SK-N-SH (cell line): Measurements from ENCODE around the gene RNASE8. TPM values are rescaled to one million over a fixed set of nuclear protein-coding genes. Genes with fewer than 3 reads are reported as not detected.

Experiments
- CTCF ChIA-PET: fragments of 300-600, 350-600 bp; formaldehyde crosslinking; extraction: SDS; loops from one replicate; lab custom pipeline; 2021; lab: Yijun Ruan, JAX
- POLR2A ChIA-PET: fragments of 350-600 bp; sonication (Branson Sonifier 250); formaldehyde crosslinking; extraction: SDS; loops from one replicate; lab custom pipeline; 2020; ENCODE audit warnings: antibody characterized with exemption, inconsistent platforms; lab: Yijun Ruan, JAX
- DNase-seq: peaks from one replicate; pipeline ENCODE4 v3.0.0; 2012
- H2AFZ ChIP-seq: fragments of 200-600 bp; sonication (generic); 2 replicates; pipeline ENCODE4 v1.8.1; 2016; ENCODE audit warnings: antibody characterized with exemption, mild to moderate bottlenecking, low read depth
- H3F3A ChIP-seq: fragments of 200-600 bp; sonication (generic); replicated peaks from 2 replicates; pipeline ENCODE3; 2016; ENCODE audit warnings: antibody characterized with exemption, mild to moderate bottlenecking; ENCODE audit not compliant: insufficient read depth
- H3K27ac ChIP-seq, 2 experiments: fragments of 200-500 bp in 1 of 2; fragments of 200-600 bp in 1 of 2; sonication (Bioruptor generic) in 1 of 2; sonication (generic), shearing (Covaris generic) in 1 of 2; 2 replicates each; pipeline versions ENCODE4 v1.5.1 to v1.6.1; 2014 to 2016; ENCODE audit warnings: low read depth in 2 of 2, inconsistent platforms in 1 of 2, low read length in 1 of 2, mild to moderate bottlenecking in 1 of 2, mixed read lengths in 1 of 2
- H3K27me3 ChIP-seq: fragments of 200-600 bp; sonication (generic), shearing (Covaris generic); 2 replicates; pipeline ENCODE4 v1.6.1; 2016; ENCODE audit warnings: mixed run types; ENCODE audit not compliant: insufficient read depth
- H3K36me3 ChIP-seq, 2 experiments: fragments of 200-500 bp in 1 of 2; fragments of 200-600 bp in 1 of 2; sonication (Bioruptor generic) in 1 of 2; sonication (generic) in 1 of 2; replicated peaks in 1 of 2; 2 replicates each; pipeline versions ENCODE3 to v1.5.1; 2014 to 2016; ENCODE audit warnings: low read length in 1 of 2, mild to moderate bottlenecking in 1 of 2; ENCODE audit not compliant: insufficient read depth in 2 of 2, control insufficient read depth in 1 of 2
- H3K4me1 ChIP-seq, 2 experiments: fragments of 200-500 bp in 1 of 2; fragments of 200-600 bp in 1 of 2; sonication (Bioruptor generic) in 1 of 2; sonication (generic), shearing (Covaris generic) in 1 of 2; 2 replicates each; pipeline versions ENCODE4 v1.5.1 to v1.6.1; 2014 to 2016; ENCODE audit warnings: low read depth in 1 of 2, low read length in 1 of 2, mixed run types in 1 of 2; ENCODE audit not compliant: insufficient read depth in 2 of 2, control insufficient read depth in 1 of 2
- H3K4me2 ChIP-seq: fragments of 200-600 bp; sonication (generic), shearing (Covaris generic); 2 replicates; pipeline ENCODE4 v1.6.1; 2017; ENCODE audit warnings: mixed run types
- H3K4me3 ChIP-seq, 2 experiments: fragments of 200-500 bp in 1 of 2; fragments of 200-600 bp in 1 of 2; sonication (Bioruptor generic) in 1 of 2; sonication (generic), shearing (Covaris generic) in 1 of 2; 2 replicates each; pipeline versions ENCODE4 v1.5.1 to v1.8.1; 2014 to 2016; ENCODE audit warnings: low read depth in 2 of 2, inconsistent platforms in 1 of 2, low read length in 1 of 2, mild to moderate bottlenecking in 1 of 2, mixed read lengths in 1 of 2, moderate library complexity in 1 of 2
- H3K79me2 ChIP-seq: fragments of 200-600 bp; sonication (generic); 2 replicates; pipeline ENCODE4 v1.8.1; 2017; ENCODE audit warnings: mild to moderate bottlenecking; ENCODE audit not compliant: insufficient read depth
- H3K9ac ChIP-seq: fragments of 200-600 bp; sonication (generic); 2 replicates; pipeline ENCODE4 v1.6.1; 2017; ENCODE audit warnings: mixed run types
- H3K9me2 ChIP-seq: fragments of 200-600 bp; sonication (generic); 2 replicates; pipeline ENCODE4 v1.6.1; 2017; ENCODE audit warnings: mixed run types
- H3K9me3 ChIP-seq: fragments of 200-600 bp; sonication (generic); 2 replicates; pipeline ENCODE4 v1.6.1; 2017; ENCODE audit warnings: mixed run types, mild to moderate bottlenecking, moderate library complexity
- H4K20me1 ChIP-seq: fragments of 200-600 bp; sonication (generic); 2 replicates; pipeline ENCODE4 v1.6.1; 2017; ENCODE audit warnings: mild to moderate bottlenecking, mixed run types; ENCODE audit not compliant: insufficient read depth
- CHD2 ChIP-seq: fragments of 150-350 bp; IDR thresholded peaks from 2 replicates; pipeline ENCODE4 v1.6.1; 2018; ENCODE audit warnings: low read length; ENCODE audit not compliant: partially characterized antibody
- ELF1 ChIP-seq: IDR thresholded peaks from 2 replicates; pipeline ENCODE4 v1.4.0; 2012
- EP300 ChIP-seq, 2 experiments: IDR thresholded peaks; 2 replicates each; pipeline versions ENCODE4 v1.4.0 to v1.6.1; 2012; ENCODE audit warnings: borderline replicate concordance in 1 of 2, low read depth in 1 of 2, low read length in 1 of 2
- EZH2phosphoT487 ChIP-seq: fragments of 200-600 bp; sonication (generic); IDR thresholded peaks from 2 replicates; pipeline ENCODE4 v1.6.1; 2017; ENCODE audit warnings: low read depth, mixed run types, mild to moderate bottlenecking, antibody characterized with exemption, moderate library complexity, borderline replicate concordance
- FOXM1 ChIP-seq: IDR thresholded peaks from 2 replicates; pipeline ENCODE4 v1.4.0; 2012; ENCODE audit warnings: low read depth, mild to moderate bottlenecking
- GABPA ChIP-seq: IDR thresholded peaks from 2 replicates; pipeline ENCODE4 v1.4.0; 2012; ENCODE audit warnings: low read depth, mild to moderate bottlenecking
- MEF2A ChIP-seq: IDR thresholded peaks from 2 replicates; pipeline ENCODE4 v1.4.0; 2012; ENCODE audit warnings: low read depth, borderline replicate concordance
- MXI1 ChIP-seq: IDR thresholded peaks from 2 replicates; pipeline ENCODE4 v1.6.1; 2012; ENCODE audit warnings: mild to moderate bottlenecking, low read depth, low read length, improper control_type of control experiment
- NRF1 ChIP-seq: IDR thresholded peaks from 2 replicates; pipeline ENCODE4 v1.6.1; 2012; ENCODE audit warnings: low read depth, mild to moderate bottlenecking, low read length
- POLR2AphosphoS5 ChIP-seq: IDR thresholded peaks from 2 replicates; pipeline ENCODE4 v1.6.1; 2012; ENCODE audit warnings: low read depth, low read length
- RFX5 ChIP-seq: IDR thresholded peaks from 2 replicates; pipeline ENCODE4 v1.6.1; 2012; ENCODE audit warnings: mild to moderate bottlenecking, improper control_type of control experiment, low read length
- RXRA ChIP-seq: IDR thresholded peaks from 2 replicates; pipeline ENCODE4 v1.4.0; 2012; ENCODE audit warnings: low read depth, mild to moderate bottlenecking, borderline replicate concordance
- SIN3A ChIP-seq: IDR thresholded peaks from 2 replicates; pipeline ENCODE4 v1.6.1; 2012; ENCODE audit warnings: low read depth, mild to moderate bottlenecking, low read length, moderate library complexity, borderline replicate concordance
- SMC3 ChIP-seq: IDR thresholded peaks from 2 replicates; pipeline ENCODE4 v1.6.1; 2012; ENCODE audit warnings: low read depth, low read length, improper control_type of control experiment
- TAF1 ChIP-seq: IDR thresholded peaks from 2 replicates; pipeline ENCODE4 v1.6.1; 2012; ENCODE audit warnings: low read depth, mild to moderate bottlenecking, low read length, moderate library complexity, borderline replicate concordance
- TCF12 ChIP-seq: IDR thresholded peaks from 2 replicates; pipeline ENCODE4 v1.4.0; 2012
- TEAD4 ChIP-seq: IDR thresholded peaks from 2 replicates; pipeline ENCODE4 v1.4.0; 2012; ENCODE audit warnings: mild to moderate bottlenecking, borderline replicate concordance; ENCODE audit not compliant: insufficient read depth
- YY1 ChIP-seq: IDR thresholded peaks from 2 replicates; pipeline ENCODE4 v1.4.0; 2012; ENCODE audit warnings: low read depth, mild to moderate bottlenecking
- WGBS: methylation state at CpG from one replicate; pipeline ENCODE4 v1.1.6; 2017; ENCODE audit warnings: low lambda C conversion rate; 5-methylcytosine and 5-hydroxymethylcytosine counted together
- polyA plus RNA-seq, 3 experiments: library from polyadenylated mRNA; depleted of rRNA; stranded (reverse); fragments of >200 nt; gene quantifications; 2 replicates each; pipeline ENCODE4 v1.2.3, GENCODE V29; 2012
- TF ChIP-seq, protein P1 (sequence below): fragments of 150-350 bp; IDR thresholded peaks from 2 replicates; pipeline ENCODE4 v1.6.1; 2017; ENCODE audit warnings: antibody characterized with exemption, low read length, low read depth, borderline replicate concordance
- TF ChIP-seq, protein P2 (sequence below): IDR thresholded peaks from 2 replicates; pipeline ENCODE4; 2012
- TF ChIP-seq, protein P3 (sequence below): IDR thresholded peaks from 2 replicates; pipeline ENCODE4 v1.6.1; 2012; ENCODE audit warnings: mild to moderate bottlenecking, low read depth, low read length, moderate library complexity
- TF ChIP-seq, protein P4 (sequence below): IDR thresholded peaks from 2 replicates; pipeline ENCODE4 v1.4.0; 2012; ENCODE audit warnings: low read depth, borderline replicate concordance
- TF ChIP-seq, protein P5 (sequence below): fragments of 150-350 bp; IDR thresholded peaks from 2 replicates; pipeline ENCODE4 v1.6.1; 2016; ENCODE audit warnings: mild to moderate bottlenecking, low read depth, low read length
- TF ChIP-seq, protein P6 (sequence below): IDR thresholded peaks from 2 replicates; pipeline ENCODE4 v1.4.0; 2012; ENCODE audit warnings: low read depth, borderline replicate concordance

RNASE8 gene
- polyA plus RNA-seq, 1 of the 3 experiments (the other 2 are of a cell fraction), result not detected

DNA sequence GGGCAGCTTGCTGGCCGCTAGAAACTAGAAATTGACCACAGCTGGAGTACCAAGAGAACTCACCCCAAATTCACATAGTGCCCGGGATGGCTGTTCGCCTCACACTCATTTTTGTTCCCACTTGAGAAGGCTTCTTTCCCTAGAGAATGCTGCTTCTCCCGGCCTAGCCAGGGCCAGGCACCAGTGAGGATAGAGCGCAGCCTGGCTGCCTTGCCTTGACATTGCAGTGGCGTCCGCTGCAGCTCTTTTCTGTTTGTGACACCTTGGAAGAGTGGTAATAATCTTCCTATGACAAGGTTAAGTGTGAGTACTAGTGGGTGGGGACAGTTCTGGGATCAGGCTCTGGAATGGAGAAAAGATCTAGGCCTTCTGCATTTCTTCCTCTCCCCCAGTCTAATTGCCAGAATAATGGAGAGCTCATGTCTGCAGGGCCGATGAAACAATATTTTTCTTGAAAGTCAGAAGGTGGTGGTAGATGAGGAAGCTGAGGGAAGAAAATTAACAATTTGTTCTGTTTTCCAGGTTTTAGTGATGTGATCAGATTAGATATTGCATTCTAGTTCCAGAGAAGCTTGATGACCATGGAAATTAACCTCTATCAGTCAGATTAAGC, 46.9 kb downstream of the RNASE8 start:
- peak overlapping the region; percentile 82 to 86 for H3K4me3 ChIP-seq
- peaks cover 14 to 33% of the 10 kb centered on the region in 2 experiments for H3K4me1 ChIP-seq
- ChIA-PET POLR2A (interaction anchor here (1.0 to 2.9 kb wide), 6 partner anchors 9 to 90 kb away, joined by 3 to 14 read pairs (median 6); partner anchors contain the start of gene ARHGEF40), CTCF (interaction anchor here (0.6 to 20.5 kb wide), 43 partner anchors 8 to 643 kb away, joined by 3 to 555 read pairs (median 5); partner anchors contain the start of genes ARHGEF40, METTL17, NDRG2 and PIP4P1)
- no peaks in the 10 kb centered on the region for H3K27me3 ChIP-seq
- peak; percentile 75 for DNase-seq
- H3K4me2 ChIP-seq, result peak overlapping the region; percentile 96
- 11% methylated on average over 8 of the region's 8 CpGs for WGBS
- H3F3A ChIP-seq, result peaks cover 14% of the 10 kb centered on the region
- no peaks in the 10 kb centered on the region for H3K9me3 ChIP-seq
- H3K79me2 ChIP-seq, result no peaks in the 10 kb centered on the region
- peak overlapping the region; percentile 96 for H3K9ac ChIP-seq
- H4K20me1 ChIP-seq, result no peaks in the 10 kb centered on the region
- no peaks in the 10 kb centered on the region for H3K9me2 ChIP-seq
- peak overlapping the region; percentile 90 to 99 for H3K27ac ChIP-seq
- peak overlapping the region; percentile 86 for H2AFZ ChIP-seq
- H3K36me3 ChIP-seq, result no peaks in the 10 kb centered on the region
- TF ChIP-seq TAF1 (no peak), FOXM1 (no peak), EZH2phosphoT487 (no peak), NRF1 (no peak), GABPA (no peak), YY1 (no peak), TCF12 (no peak), SIN3A (no peak), TEAD4 (no peak), ELF1 (no peak), RFX5 (no peak), RXRA (no peak), POLR2AphosphoS5 (no peak), EP300 (IDR thresholded peaks at IDR 0.05; ENCODE audit: borderline replicate concordance in 1 of 2, low read depth in 1 of 2, low read length in 1 of 2) (no peak), SMC3 (peak; percentile 90), CHD2 (no peak), MXI1 (peak; percentile 16; the same call in 1 of the 2 replicates), MEF2A (no peak)
- TF ChIP-seq, protein P1, sequence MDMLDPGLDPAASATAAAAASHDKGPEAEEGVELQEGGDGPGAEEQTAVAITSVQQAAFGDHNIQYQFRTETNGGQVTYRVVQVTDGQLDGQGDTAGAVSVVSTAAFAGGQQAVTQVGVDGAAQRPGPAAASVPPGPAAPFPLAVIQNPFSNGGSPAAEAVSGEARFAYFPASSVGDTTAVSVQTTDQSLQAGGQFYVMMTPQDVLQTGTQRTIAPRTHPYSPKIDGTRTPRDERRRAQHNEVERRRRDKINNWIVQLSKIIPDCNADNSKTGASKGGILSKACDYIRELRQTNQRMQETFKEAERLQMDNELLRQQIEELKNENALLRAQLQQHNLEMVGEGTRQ, result no peak
- TF ChIP-seq, protein P2, sequence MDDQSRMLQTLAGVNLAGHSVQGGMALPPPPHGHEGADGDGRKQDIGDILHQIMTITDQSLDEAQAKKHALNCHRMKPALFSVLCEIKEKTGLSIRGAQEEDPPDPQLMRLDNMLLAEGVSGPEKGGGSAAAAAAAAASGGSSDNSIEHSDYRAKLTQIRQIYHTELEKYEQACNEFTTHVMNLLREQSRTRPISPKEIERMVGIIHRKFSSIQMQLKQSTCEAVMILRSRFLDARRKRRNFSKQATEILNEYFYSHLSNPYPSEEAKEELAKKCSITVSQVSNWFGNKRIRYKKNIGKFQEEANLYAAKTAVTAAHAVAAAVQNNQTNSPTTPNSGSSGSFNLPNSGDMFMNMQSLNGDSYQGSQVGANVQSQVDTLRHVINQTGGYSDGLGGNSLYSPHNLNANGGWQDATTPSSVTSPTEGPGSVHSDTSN, result no peak
- TF ChIP-seq, protein P3, sequence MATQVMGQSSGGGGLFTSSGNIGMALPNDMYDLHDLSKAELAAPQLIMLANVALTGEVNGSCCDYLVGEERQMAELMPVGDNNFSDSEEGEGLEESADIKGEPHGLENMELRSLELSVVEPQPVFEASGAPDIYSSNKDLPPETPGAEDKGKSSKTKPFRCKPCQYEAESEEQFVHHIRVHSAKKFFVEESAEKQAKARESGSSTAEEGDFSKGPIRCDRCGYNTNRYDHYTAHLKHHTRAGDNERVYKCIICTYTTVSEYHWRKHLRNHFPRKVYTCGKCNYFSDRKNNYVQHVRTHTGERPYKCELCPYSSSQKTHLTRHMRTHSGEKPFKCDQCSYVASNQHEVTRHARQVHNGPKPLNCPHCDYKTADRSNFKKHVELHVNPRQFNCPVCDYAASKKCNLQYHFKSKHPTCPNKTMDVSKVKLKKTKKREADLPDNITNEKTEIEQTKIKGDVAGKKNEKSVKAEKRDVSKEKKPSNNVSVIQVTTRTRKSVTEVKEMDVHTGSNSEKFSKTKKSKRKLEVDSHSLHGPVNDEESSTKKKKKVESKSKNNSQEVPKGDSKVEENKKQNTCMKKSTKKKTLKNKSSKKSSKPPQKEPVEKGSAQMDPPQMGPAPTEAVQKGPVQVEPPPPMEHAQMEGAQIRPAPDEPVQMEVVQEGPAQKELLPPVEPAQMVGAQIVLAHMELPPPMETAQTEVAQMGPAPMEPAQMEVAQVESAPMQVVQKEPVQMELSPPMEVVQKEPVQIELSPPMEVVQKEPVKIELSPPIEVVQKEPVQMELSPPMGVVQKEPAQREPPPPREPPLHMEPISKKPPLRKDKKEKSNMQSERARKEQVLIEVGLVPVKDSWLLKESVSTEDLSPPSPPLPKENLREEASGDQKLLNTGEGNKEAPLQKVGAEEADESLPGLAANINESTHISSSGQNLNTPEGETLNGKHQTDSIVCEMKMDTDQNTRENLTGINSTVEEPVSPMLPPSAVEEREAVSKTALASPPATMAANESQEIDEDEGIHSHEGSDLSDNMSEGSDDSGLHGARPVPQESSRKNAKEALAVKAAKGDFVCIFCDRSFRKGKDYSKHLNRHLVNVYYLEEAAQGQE, result 0 out of 2 replicates have a peak, but pooled peaks have one; percentile 9
- TF ChIP-seq, protein P4, sequence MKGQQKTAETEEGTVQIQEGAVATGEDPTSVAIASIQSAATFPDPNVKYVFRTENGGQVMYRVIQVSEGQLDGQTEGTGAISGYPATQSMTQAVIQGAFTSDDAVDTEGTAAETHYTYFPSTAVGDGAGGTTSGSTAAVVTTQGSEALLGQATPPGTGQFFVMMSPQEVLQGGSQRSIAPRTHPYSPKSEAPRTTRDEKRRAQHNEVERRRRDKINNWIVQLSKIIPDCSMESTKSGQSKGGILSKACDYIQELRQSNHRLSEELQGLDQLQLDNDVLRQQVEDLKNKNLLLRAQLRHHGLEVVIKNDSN, result no peak
- TF ChIP-seq, protein P5, sequence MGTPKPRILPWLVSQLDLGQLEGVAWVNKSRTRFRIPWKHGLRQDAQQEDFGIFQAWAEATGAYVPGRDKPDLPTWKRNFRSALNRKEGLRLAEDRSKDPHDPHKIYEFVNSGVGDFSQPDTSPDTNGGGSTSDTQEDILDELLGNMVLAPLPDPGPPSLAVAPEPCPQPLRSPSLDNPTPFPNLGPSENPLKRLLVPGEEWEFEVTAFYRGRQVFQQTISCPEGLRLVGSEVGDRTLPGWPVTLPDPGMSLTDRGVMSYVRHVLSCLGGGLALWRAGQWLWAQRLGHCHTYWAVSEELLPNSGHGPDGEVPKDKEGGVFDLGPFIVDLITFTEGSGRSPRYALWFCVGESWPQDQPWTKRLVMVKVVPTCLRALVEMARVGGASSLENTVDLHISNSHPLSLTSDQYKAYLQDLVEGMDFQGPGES, result no peak
- TF ChIP-seq, protein P6, sequence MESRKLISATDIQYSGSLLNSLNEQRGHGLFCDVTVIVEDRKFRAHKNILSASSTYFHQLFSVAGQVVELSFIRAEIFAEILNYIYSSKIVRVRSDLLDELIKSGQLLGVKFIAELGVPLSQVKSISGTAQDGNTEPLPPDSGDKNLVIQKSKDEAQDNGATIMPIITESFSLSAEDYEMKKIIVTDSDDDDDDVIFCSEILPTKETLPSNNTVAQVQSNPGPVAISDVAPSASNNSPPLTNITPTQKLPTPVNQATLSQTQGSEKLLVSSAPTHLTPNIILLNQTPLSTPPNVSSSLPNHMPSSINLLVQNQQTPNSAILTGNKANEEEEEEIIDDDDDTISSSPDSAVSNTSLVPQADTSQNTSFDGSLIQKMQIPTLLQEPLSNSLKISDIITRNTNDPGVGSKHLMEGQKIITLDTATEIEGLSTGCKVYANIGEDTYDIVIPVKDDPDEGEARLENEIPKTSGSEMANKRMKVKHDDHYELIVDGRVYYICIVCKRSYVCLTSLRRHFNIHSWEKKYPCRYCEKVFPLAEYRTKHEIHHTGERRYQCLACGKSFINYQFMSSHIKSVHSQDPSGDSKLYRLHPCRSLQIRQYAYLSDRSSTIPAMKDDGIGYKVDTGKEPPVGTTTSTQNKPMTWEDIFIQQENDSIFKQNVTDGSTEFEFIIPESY, result no peak
